GM18507 (cell line): Measurements from ENCODE around the gene KIAA1217.

Experiments
- DNase-seq: peaks from one replicate; pipeline ENCODE4 v3.0.0; 2011; ENCODE audit warnings: low read depth; ENCODE audit not compliant: insufficient read length; ENCODE audit errors: extremely low spot score
- FAIRE-seq: peaks from 2 replicates; lab custom pipeline; 2011; peaks lifted over from hg19 to GRCh38; lab: Jason Lieb, UNC

KIAA1217 gene

DNA sequence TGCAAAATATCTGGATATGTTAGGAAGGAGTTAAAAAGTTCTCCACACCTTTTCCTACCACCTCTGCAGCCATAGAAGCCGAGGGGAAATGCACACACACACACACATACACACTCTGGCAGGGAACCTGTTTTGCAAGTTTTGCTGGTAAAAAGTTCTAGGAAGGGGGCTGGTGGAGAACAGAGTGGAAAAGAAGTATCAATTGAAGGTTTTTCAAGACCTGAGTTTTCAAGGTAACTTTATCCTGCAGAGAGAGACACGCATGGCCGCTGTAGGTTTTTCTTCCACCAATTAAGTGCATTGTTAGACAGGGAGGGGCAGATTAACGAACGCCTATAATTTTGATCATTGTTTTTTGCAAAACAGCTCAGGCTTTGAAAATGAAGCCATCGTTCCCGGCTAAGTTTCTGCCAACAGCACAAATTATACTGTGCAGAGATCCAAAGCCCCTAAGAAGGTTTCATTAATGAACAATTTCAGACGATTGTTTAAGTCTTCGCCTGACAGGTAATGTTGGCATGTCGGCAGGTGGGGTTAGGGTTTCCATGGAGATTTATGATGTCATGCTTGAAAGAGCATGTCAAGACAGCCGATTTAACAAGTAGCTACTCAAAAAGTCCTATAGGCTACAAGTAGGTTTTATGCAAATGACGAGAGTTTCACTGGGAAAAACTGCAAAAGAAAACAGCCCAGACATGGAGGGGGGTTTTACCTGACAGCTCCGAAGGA, 29.7 kb downstream of the KIAA1217 start:
- DNase-seq (no peak), FAIRE-seq (no peak)

DNA sequence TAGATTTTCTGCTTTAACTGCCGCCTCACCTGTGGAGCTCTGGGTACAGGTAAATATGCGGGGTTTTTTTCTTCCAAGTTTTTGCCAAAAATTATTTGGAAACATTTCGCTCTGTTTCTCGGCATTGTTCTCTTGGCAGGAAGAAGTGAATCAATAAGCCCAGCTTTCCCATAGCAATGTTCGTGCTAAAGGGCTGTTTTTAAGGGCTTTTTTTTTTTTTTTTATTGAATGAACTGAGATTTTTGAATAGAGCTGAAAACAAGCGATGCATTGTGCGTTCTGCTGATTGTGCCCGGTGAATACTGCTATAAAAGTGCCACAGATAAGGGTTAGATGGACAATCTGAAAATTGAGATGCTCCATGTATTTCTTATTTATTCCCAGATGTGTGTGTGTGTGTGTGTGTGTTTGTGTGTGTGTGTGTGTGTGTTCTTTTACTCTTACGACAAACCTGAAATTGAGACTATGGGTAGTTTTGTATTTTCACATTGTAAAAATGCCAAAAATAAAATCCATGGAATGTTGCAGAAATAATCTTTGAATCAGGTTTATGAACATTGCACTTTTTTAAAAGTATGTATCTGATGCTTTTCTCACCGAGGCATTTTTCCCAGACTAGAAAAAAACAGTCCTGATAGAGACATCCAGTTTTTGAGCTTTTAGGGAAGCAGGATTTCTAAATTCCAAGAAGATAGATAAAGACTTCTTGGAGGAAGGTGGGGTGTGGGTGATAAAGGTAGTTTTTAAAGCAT, 30.5 kb downstream of the KIAA1217 start:
- no peak for FAIRE-seq
- DNase-seq, result no peak

DNA sequence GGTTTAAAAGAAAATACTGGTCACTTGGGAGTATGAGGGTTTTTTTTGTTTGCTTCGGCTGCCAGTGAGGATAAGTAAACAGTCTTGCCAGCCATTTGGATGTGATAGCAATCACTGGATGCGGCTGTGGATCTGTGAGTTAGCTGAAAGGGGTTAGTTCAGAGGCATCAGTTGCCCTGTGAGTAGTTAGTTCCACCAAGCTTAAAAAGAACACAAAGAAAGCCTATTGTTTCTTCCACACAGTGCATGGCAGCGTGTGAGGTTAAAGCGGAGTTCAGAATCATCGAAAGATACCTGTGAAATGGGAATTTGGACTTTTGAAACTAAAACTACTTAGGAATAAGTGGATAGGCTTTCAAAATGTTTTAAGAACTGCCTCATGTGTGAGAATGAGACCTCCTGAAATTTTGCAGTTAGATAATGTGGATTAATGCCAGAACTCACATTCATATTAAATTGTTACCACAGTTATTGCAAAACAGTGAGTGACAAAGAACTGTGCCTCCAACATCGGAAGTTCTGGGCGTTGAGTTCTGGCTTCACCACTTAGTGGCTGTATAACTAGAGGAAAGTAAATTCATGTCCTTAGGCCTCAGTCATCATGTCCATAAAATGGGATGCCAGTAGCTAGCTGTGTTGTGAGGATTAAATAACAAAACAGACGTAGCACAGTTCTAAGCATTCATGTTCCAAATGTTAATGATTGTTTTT, 31.3 kb downstream of the KIAA1217 start:
- DNase-seq, result no peak
- FAIRE-seq, result no peak

DNA sequence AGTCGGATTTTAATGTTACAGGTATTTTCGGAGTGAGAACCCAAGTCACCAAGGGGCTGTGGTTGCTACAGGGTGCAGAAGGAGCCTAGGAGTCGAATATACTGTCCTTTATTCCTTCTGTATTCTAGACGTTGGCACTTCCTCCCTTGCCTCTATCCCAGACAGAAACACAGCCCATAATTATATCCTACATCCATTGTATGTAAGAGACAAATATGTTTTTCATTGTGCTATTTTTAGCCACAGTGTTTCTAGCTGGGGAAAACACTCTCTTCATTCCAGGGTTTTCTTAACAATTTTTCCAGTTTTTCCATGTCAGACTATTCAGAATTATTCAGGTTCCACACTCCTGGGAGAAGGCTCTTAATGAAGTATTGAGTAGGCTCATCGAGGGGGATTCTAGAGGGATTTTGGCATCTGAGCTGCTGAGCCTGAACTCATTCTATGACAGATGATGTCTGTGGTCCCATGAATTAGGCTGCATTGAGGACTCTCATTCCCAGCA, 32.6 kb downstream of the KIAA1217 start:
- FAIRE-seq, result no peak
- no peak for DNase-seq

DNA sequence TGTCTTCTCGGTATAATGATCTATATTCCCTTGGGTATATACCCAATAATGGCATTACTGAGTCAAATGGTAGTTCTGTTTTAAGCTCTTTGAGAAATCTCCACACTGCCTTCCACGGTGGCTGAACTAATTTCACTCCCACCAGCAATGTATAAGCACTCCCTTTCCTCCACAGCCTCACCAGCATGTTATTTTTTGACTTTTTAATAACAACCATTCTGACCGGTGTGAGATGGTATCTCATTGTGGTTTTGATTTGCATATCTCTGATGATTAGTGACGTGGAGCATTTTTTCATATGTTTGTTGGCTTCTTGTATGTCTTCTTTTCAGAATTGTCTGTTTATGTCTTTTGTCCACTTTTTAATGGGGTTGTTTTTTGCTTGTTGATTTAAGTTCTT, 33.6 kb downstream of the KIAA1217 start:
- no peak for DNase-seq
- no peak for FAIRE-seq

DNA sequence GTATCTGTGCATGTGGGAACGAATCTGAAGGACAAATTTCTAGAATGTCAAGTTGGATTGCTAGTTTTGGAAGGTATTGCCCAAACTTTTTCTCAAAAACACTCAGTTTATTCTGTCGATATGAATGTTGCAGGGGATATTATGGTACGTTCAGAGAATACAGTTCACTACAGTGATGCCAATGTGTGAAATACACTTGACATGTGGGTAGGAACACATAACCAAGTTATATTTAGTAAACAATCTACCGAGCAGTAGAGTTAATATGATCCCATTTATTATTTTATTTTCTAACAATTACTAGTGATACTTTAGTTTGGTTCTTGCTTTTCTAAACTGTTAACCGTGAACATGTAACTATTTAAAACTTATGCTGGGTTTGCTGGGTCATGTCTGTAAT, 37.4 kb downstream of the KIAA1217 start:
- DNase-seq (no peak), FAIRE-seq (no peak)

DNA sequence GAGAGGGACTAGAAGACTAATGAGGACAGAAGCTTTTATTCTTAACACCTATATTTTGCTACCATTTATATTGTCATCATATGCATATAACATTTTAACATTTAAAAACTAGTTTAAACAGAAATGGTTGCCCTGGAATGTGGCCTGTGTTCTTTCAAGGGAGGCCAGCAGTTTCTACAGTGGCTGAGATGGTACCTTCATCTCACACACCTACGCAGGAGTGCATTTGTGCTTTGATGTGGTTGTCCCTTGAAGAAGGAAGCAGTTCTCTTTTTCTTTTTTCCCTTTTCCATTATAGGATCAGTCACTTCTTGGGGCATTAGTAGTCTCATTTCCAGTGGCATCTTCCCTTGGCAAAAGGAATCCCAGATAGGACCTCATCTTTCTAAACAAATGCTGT, 38.9 kb downstream of the KIAA1217 start:
- FAIRE-seq, result no peak

DNA sequence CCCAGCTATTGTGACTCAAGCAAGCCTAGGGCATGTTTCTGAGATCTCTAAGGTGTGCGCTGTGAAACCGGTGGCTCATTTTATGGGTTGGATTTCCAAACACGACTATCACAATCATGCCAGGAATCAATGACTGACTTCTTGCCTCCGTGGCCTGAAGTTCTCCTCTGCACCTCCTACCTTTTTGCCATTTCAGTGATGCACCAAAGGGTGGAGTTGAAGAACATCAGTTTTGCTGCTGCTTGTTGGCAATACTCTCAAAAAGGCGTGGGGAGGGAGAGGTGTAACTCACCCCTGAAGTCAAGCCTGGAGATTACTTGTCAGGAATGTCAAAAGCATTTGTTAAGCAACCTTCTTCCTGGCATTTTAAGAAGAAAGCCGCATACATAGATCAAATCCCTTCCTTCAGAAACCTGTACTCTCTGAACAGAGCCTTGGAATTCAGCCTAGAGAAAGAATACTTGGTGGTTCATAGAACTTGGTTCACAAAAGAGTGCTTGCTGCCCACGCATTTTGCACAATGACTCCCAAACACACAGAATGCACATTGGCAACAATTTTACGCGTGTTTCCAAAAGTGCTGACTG, 41.0 kb downstream of the KIAA1217 start:
- FAIRE-seq (no peak), DNase-seq (no peak)

More for the DNA sequence above, 38.9 kb downstream of the KIAA1217 start:
- DNase-seq, result no peak

DNA sequence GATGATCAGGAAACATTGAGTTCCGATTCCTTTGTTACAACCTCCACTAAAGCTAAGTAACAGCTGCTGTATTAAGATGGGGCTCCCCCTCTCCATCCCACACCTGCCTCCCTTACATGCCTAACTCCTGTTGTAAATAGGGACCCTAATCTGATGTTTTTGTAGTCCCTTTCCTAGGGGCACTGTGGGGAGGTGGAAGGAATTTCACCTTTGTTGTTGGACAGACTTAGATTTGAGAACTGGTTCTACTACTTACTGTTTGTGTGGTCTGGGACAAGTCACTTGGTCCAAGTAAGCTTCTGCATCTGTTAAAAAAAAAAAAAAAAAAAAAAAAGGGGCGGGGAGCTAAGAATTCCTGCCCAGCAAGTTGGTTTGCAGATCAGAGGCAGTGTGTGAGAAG, 42.6 kb downstream of the KIAA1217 start:
- DNase-seq (no peak), FAIRE-seq (no peak)

DNA sequence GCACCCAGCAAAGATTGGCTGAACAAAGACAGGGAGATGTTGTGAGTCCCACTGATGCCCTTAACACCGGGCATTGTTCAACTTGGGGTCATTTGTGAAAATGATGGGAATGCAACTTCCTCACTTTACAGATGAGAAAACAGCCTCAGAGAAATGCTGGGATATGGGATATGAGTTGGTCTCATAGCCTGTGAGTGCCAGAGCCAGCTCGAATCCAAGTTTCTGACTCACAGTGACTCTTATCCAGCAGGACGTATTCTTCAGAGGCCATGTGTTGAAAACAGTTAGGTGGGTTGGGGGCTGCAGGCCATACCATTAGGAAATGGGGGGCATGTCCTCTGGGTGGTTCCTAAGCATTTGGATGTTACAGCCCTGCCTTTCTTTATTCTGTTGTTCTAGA, 45.2 kb downstream of the KIAA1217 start:
- FAIRE-seq (no peak), DNase-seq (no peak)

DNA sequence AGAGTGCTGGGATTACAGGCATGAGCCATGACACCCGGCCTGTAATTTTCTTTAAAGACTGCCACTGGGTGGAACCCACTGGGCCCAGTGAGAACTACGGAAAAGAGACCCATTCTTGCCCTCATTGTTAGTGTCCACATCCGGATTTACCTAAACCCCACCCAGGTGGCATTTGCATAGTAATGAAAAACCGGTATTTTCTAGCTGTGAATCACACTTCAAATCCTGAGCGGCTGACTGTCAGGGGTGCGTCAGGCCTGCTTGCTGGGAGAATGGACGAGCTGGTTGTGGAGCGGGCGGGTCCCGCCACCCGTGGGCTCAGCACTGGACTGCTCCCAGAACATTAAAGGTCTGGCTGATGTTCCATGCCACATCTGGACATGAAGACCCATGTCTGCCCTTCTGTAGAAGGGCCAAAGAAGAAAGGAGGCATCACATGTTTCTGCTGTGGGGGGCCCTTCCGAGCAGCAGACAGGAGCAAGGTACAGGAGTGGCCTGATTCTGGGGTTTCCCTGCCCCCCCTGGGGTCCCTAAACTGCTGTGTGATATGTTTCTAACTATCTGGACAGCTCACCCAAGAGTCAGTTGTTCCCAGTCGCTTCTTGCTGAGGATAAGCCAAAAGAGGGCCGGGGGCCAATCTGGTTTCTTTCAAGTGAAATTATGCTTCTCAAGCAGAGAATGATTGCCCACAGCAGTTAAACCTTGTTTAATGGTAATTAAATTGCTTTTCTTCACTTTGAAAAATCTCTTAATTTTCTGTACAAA, 46.4 kb downstream of the KIAA1217 start:
- DNase-seq, result no peak
- no peak for FAIRE-seq

DNA sequence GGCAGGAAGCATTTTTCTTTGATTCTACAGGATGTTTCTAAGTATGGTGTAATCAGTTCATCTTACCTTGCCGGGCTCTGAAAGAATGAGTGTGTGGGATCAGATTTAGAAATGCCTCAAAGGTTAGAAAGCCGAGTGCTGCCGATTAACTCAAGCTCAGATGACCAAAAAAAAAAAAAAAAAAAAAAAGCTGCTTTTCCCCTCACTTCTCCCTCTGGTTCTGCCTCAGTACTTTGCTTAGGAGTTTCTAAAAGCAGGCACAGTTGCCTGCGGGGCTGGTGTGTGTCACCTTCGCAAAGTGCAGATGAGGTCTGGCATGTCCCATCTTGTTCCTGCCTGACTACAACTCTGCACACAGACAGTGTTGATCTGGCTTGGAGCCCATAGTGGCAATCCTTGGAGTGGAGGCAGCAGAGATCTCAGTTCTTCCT, 47.0 kb downstream of the KIAA1217 start:
- no peak for DNase-seq
- FAIRE-seq, result no peak

DNA sequence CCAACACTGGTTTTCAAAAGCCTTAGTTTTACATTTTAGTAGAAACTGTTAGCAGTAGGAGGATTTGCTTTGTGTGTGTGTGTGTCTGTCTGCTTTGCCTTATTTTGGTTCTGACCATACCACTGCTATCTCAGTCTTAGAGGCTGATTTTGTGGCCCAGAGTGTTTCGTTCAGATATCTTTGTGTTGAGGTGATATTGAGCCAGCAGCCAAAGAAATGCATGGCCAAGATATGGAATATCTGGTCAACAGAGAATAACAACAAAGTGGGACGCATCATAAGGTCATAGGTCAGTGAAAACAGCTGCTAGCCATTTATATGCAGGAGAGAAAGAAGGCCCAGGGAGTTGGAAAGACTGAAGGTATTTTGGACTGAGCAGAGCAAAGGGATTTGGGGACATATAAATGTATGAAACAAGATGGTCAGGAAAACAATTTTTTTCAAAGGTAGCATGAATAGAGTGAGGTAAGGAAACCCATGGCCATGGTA, 47.7 kb downstream of the KIAA1217 start:
- DNase-seq (no peak), FAIRE-seq (no peak)

DNA sequence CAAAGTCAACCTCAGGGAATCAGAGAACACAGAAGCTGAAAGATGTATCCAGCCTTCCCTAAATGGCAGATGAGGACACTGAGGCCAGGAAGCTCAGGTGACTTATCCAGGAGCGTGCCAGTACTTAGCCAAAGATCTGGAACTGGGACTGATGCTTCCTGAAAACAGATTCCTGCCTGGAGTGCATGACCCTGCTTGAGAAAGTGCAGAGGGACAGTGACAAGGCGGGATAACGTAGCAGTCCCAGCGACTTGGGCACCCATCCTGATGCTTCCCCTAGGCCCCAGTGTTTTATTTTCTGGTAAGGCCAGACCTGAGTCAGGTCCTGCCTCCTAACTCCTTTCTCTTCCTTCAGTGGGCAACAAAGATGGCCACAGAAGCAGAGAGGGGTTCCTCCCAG, 48.6 kb downstream of the KIAA1217 start:
- DNase-seq, result no peak
- FAIRE-seq, result no peak

DNA sequence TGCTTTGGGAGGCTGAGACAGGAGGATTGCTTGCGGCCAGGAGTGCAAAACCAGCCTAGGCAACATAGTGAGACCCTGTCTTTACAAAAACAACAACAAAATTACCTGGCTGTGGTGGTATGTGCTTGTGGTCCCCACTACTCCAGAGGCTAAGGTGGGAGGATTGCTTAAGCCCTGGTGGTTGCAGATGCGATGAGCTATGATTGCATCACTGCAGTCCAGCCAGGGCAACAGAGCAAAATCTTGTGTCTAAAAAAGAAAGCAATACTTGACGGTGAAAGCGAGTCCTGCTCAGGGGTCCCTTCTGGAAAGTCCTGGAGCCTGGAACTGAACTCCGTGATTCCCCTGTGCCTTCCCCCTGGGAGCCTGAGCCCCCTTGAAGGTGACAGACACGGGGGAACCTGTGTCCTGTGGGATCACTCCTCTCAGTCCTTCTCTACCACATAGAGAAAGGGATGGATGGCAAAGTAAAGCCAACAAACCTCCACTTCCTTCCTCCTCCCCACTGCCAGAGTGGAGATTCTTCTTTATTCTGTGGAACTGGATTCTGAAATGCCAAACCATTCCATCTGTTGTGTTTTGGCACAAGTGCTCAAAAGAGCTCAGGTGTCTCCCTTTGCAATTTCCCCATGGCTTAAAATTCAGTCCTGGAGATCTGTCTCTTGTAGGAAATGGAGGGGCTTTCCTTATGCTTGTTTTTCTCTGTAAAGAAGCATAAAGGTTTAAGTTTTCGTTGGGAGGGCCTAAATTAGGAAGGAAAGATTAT, 50.6 kb downstream of the KIAA1217 start:
- no peak for DNase-seq
- FAIRE-seq, result no peak

DNA sequence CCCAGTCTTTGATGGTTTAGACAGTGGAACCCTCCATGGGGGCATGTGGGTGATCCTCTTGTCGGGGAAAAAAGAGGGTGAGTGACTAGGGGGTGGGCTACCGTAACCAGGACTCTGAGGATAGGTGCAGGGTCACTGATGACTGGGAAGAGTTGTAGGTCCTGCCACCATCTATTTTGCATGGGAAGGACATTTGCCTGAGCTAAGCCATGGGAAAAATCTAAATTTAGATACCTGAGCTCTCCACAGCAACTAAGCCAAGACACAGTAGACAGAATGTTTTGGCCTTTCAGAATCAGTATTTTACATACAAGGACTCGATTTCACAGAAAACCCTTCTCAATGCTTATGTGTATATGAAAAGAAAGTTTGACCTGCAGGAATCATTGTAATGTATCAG, 52.7 kb downstream of the KIAA1217 start:
- FAIRE-seq, result no peak

DNA sequence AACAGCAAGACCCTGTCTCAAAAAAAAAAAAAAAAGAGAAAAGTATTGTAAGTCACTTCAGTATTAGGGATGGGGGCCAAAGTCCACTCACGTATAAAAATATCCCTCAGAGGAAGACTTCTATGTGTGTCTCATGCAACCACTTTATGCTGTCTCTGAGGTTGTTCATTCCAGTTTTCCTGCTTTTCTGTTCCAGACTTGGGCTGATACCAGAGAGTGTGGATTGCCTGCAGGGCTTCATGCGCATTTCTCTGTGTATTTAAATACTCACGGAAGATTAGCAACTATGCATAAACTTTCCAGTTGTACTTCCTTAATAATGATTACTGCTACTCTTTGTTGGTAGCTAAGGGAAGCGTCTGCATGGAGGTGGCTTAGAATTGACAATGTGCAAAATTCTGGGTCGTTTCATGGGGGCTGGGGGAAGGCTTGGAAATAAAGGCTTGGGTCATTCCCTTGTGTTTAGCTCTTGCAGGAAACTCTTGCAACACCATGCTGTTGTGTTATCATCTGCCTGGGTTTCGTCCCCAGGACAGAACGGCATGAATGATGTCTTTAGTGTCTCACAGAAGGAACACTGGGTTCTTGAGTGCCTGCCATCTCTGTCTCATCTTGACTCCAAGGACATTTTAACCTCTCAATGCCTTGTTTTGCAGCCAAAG, 54.1 kb downstream of the KIAA1217 start:
- FAIRE-seq, result no peak
- DNase-seq, result no peak

More for the DNA sequence above, 52.7 kb downstream of the KIAA1217 start:
- no peak for DNase-seq

DNA sequence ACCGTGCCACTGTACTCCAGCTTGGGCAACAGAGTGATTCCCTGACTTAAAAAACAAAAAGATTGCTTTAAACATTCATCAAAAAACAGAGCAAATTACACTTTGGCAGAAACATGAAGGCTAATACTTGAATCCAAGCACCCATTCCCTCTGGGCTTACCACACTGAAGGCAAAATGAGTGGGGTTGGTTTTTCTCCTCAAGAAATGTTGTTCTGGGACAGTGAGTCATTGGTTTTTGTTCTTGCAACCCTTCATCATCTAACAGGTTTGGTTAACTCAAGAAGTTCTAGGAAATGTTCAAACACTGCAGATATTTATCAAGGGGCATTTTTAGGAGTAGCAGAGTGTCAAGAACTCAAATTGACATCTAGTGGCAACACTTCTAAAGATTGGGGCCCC, 60.5 kb downstream of the KIAA1217 start:
- FAIRE-seq, result no peak
- DNase-seq, result no peak
